Calu3 (cell line): ENCODE results near the gene CDH13. TPM values are rescaled to one million over a fixed set of nuclear protein-coding genes. Genes with fewer than 3 reads are reported as not detected.

Experiments
- BruUV-seq: library from RNA; stranded (reverse); fragments of 400-500 nt; replicated peaks from 2 replicates; lab custom pipeline; 2021; lab: Mats Ljungman, UMichigan
- CTCF ChIA-PET: fragments of 300-600 bp; sonication (Branson Sonifier 250); formaldehyde crosslinking; loops from one replicate; lab custom pipeline; 2022; ENCODE audit warnings: antibody characterized with exemption; lab: Charles Lee
- DNase-seq: peaks from one replicate; pipeline ENCODE4 v3.0.0; 2022
- H3K27ac Mint-ChIP-seq: one replicate; pipeline ENCODE4 v1.8.0; 2022; ENCODE audit warnings: mixed read lengths; ENCODE audit not compliant: unreplicated experiment
- H3K27me3 Mint-ChIP-seq: one replicate; pipeline ENCODE4 v1.8.0; 2022; ENCODE audit warnings: mixed read lengths; ENCODE audit not compliant: unreplicated experiment
- H3K36me3 Mint-ChIP-seq: one replicate; pipeline ENCODE4 v1.8.0; 2022; ENCODE audit warnings: mild to moderate bottlenecking, moderate library complexity, mixed read lengths; ENCODE audit not compliant: insufficient read depth, unreplicated experiment
- H3K4me1 Mint-ChIP-seq: one replicate; pipeline ENCODE4 v1.8.0; 2022; ENCODE audit warnings: mild to moderate bottlenecking, low read depth, mixed read lengths; ENCODE audit not compliant: unreplicated experiment
- H3K4me3 Mint-ChIP-seq: one replicate; pipeline ENCODE4 v1.8.0; 2022; ENCODE audit warnings: mild to moderate bottlenecking, low read depth, moderate library complexity, mixed read lengths; ENCODE audit not compliant: unreplicated experiment
- H3K9me3 Mint-ChIP-seq: one replicate; pipeline ENCODE4 v1.8.0; 2022; ENCODE audit warnings: low read depth, mixed read lengths; ENCODE audit not compliant: unreplicated experiment
- CTCF ChIP-seq: fragments of 200-600 bp; IDR thresholded peaks from one replicate; pipeline ENCODE4 v1.8.0; 2022; ENCODE audit warnings: antibody characterized with exemption; ENCODE audit not compliant: unreplicated experiment
- intact Hi-C: fragments of 100-400 bp; cut with micrococcal nuclease; formaldehyde crosslinking; loops from one replicate; pipeline ENCODE4 v1.10.0; 2022; ENCODE audit not compliant: unreplicated experiment
- total RNA-seq: library from RNA; stranded (reverse); gene quantifications from 2 replicates; pipeline ENCODE4 v1.2.3, GENCODE V29; 2022

The CDH13 gene
- total RNA-seq, 1 experiment from 2014 or later, result not detected

GRCh38 chr16:83602761-83603722, 976.3 kb downstream of the CDH13 start:
- intact Hi-C loops, result no loop called here
- no peaks in the 10 kb centered on the region for H3K27me3 Mint-ChIP-seq
- no peak for TF ChIP-seq CTCF
- CTCF ChIA-PET, result no interaction called here
- DNase-seq, result no peak
- H3K27ac Mint-ChIP-seq, result no peak overlapping the region
- H3K9me3 Mint-ChIP-seq, result peaks cover 2% of the 10 kb centered on the region
- no peaks in the 10 kb centered on the region for H3K36me3 Mint-ChIP-seq
- H3K4me3 Mint-ChIP-seq, result no peak overlapping the region
- no TSS peak for BruUV-seq
- H3K4me1 Mint-ChIP-seq, result no peaks in the 10 kb centered on the region

- BruUV-seq, result no TSS peak
- Mint-ChIP-seq H3K27ac (no peak overlapping the region), H3K4me1 (no peaks in the 10 kb centered on the region), H3K27me3 (no peaks in the 10 kb centered on the region), H3K4me3 (no peak overlapping the region), H3K36me3 (no peaks in the 10 kb centered on the region), H3K9me3 (peaks cover 2% of the 10 kb centered on the region)
- DNase-seq, result no peak
- intact Hi-C loops, result no loop called here
- no peak for TF ChIP-seq CTCF
- CTCF ChIA-PET, result no interaction called here
These were observed 977.2 kb downstream of the CDH13 start for GRCh38 chr16:83603723-83604570.

GRCh38 chr16:83606486-83607030, 979.8 kb downstream of the CDH13 start:
- H3K36me3 Mint-ChIP-seq, result no peaks in the 10 kb centered on the region
- intact Hi-C loops, result loop anchor here (1.0 kb wide), 1 partner anchor 25 kb away; no protein-coding TSS in a partner anchor
- CTCF ChIA-PET, result no interaction called here
- no peak overlapping the region for H3K4me3 Mint-ChIP-seq
- peaks cover 5% of the 10 kb centered on the region for H3K9me3 Mint-ChIP-seq
- no TSS peak for BruUV-seq
- peak; percentile 25 for DNase-seq
- H3K27ac Mint-ChIP-seq, result no peak overlapping the region
- no peaks in the 10 kb centered on the region for H3K4me1 Mint-ChIP-seq
- TF ChIP-seq CTCF, result peak; percentile 8
- no peaks in the 10 kb centered on the region for H3K27me3 Mint-ChIP-seq

GRCh38 chr16:83609178-83609577, 982.4 kb downstream of the CDH13 start:
- Mint-ChIP-seq H3K27me3 (no peaks in the 10 kb centered on the region), H3K27ac (no peak overlapping the region), H3K4me3 (no peak overlapping the region), H3K4me1 (no peaks in the 10 kb centered on the region), H3K9me3 (peaks cover 10% of the 10 kb centered on the region), H3K36me3 (no peaks in the 10 kb centered on the region)
- CTCF ChIA-PET, result no interaction called here
- DNase-seq, result no peak
- no peak for TF ChIP-seq CTCF
- intact Hi-C loops, result no loop called here
- no TSS peak for BruUV-seq
